ENCODE data around the gene LEAP2.

Gene LEAP2

DNA sequence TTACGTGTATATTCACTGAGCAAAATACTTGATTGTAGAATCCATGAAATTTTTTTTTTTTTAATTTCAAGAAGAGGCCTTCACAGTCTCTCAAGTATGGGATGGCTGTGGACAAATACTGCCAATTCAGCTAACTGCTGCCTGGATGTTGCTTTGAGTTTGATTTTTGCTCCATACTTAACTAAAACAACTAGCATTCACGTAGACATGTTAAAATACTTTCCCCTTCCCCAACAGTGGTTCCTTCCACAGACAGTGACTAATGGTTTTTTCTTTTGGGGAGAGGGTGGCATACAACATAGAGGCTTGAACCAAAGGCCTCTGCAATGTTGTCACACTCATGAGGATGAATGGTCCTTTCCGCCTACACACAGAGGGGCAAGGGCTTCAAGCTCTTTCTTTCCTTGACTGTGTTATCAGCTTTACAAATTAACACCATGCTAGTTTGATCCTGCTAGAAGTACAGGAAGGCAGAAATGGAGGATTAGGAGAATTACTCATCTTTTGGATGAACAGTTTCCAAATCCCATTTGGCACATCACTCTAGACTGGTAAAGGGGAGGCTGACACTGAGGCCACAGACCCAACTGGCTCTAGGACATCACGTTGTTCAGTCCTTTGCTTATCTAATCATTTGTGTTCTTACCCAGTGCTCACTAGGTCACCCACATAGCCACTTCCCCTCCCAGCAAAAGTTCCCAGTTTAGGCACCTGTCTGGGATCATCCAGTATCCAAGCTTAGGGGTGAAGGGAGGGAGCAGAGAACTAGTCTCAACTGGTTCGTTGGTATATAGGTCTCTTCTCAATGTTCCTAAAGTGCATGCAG lies 1.8 kb upstream of the LEAP2 start:
- Histone ChIP-seq H3K4me1 (peaks cover 3% of the 10 kb centered on the region), H3K9me3 (ENCODE audit: control insufficient read depth, low read length) (no peaks in the 10 kb centered on the region), H3K79me2 (no peaks in the 10 kb centered on the region), H3K4me3 (ENCODE audit: low read depth, low read length) (no peak overlapping the region), H3K36me3 (ENCODE audit: control insufficient read depth, insufficient read depth, low read length) (no peaks in the 10 kb centered on the region), H2AFZ (no peak overlapping the region), H3K4me2 (ENCODE audit: low read length) (no peak overlapping the region), H3K9ac (no peak overlapping the region), H3K27ac (no peak overlapping the region), H3K27me3 (ENCODE audit: control insufficient read depth, insufficient read depth, low read length) (no peaks in the 10 kb centered on the region)
- TF ChIP-seq CTCF (IDR thresholded peaks at IDR 0.05): no peak

DNA sequence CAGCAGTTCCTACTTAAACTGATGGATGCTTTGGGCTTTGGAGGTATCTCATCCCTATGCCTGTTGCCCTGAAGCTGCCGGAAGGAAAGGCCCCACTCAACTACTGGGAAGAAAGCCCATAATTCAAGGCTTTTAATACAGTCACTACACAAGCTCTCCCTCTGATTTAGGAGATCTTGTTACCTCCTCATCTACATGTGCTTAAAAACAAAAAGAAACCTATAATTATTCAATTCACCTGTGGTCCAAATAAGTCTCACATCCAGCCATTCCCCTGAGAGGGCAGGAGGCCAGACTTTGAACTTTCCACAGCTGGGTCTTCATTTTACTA lies 715 bp upstream of the LEAP2 start:
- no peaks in the 10 kb centered on the region for H3K27me3 ChIP-seq (ENCODE audit: control insufficient read depth, insufficient read depth, low read length)
- no peaks in the 10 kb centered on the region for H3K4me1 ChIP-seq
- no peak overlapping the region for H3K9ac ChIP-seq
- no peaks in the 10 kb centered on the region for H3K9me3 ChIP-seq (ENCODE audit: control insufficient read depth, low read length)
- H3K4me3 ChIP-seq (ENCODE audit: low read depth, low read length): no peak overlapping the region
- no peak overlapping the region for H3K4me2 ChIP-seq (ENCODE audit: low read length)
- H2AFZ ChIP-seq: no peak overlapping the region
- no peak for TF ChIP-seq CTCF (IDR thresholded peaks at IDR 0.05)
- no peaks in the 10 kb centered on the region for H3K36me3 ChIP-seq (ENCODE audit: control insufficient read depth, insufficient read depth, low read length)
- H3K79me2 ChIP-seq: no peaks in the 10 kb centered on the region
- no peak overlapping the region for H3K27ac ChIP-seq

DNA sequence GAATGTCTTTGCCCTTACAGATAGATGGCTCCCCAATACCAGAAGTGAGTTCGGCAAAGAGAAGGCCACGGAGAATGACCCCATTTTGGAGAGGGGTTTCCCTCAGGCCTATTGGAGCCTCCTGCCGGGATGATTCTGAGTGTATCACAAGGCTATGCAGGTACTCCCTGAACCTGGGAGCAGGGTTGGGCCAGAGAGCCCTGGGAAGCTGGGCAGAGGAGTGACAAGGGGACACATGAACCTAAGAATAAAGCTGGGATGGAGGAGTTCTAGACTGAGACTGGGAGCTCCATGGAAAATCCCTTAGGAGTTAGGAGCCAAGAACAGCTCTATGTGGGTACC lies 433 bp downstream of the LEAP2 start:
- no peaks in the 10 kb centered on the region for H3K79me2 ChIP-seq
- no peak overlapping the region for H3K4me3 ChIP-seq (ENCODE audit: low read depth, low read length)
- H3K36me3 ChIP-seq (ENCODE audit: control insufficient read depth, insufficient read depth, low read length): no peaks in the 10 kb centered on the region
- no peak overlapping the region for H3K27ac ChIP-seq
- H3K9ac ChIP-seq: no peak overlapping the region
- H3K9me3 ChIP-seq (ENCODE audit: control insufficient read depth, low read length): no peaks in the 10 kb centered on the region
- H3K4me1 ChIP-seq: no peaks in the 10 kb centered on the region
- H3K4me2 ChIP-seq (ENCODE audit: low read length): no peak overlapping the region
- TF ChIP-seq CTCF (IDR thresholded peaks at IDR 0.05): no peak
- H2AFZ ChIP-seq: no peak overlapping the region
- H3K27me3 ChIP-seq (ENCODE audit: control insufficient read depth, insufficient read depth, low read length): no peaks in the 10 kb centered on the region

GRCh38 chr5:132876020-132876759 lies 2.7 kb downstream of the LEAP2 start:
- H3K79me2 ChIP-seq: no peaks in the 10 kb centered on the region
- H3K4me2 ChIP-seq (ENCODE audit: low read length): no peak overlapping the region
- H3K27me3 ChIP-seq (ENCODE audit: control insufficient read depth, insufficient read depth, low read length): no peaks in the 10 kb centered on the region
- H3K9me3 ChIP-seq (ENCODE audit: control insufficient read depth, low read length): no peaks in the 10 kb centered on the region
- H3K27ac ChIP-seq: no peak overlapping the region
- no peaks in the 10 kb centered on the region for H3K4me1 ChIP-seq
- no peak for TF ChIP-seq CTCF (IDR thresholded peaks at IDR 0.05)
- no peak overlapping the region for H3K9ac ChIP-seq
- H3K4me3 ChIP-seq (ENCODE audit: low read depth, low read length): no peak overlapping the region
- H2AFZ ChIP-seq: no peak overlapping the region
- no peaks in the 10 kb centered on the region for H3K36me3 ChIP-seq (ENCODE audit: control insufficient read depth, insufficient read depth, low read length)

All from parathyroid adenoma (tissue), 2 donors.